SK-N-MC (cell line): ENCODE measurements around the gene CARD9.

Experiments used
- EZH2 ChIP-seq: fragments of 200-600 bp; sonication (generic); IDR thresholded peaks from one replicate; pipeline ENCODE4 v1.6.1; 2017; ENCODE audit warnings: antibody characterized with exemption
- POLR2AphosphoS5 ChIP-seq: IDR thresholded peaks from 2 replicates; pipeline ENCODE4 v1.6.1; 2012; ENCODE audit warnings: mild to moderate bottlenecking, low read depth, low read length, borderline replicate concordance

- TF ChIP-seq EZH2, result no peak
- TF ChIP-seq POLR2AphosphoS5, result no peak
Observed at GRCh38 chr9:136353757-136354488, 19.5 kb downstream of the CARD9 start.
